Middle frontal gyrus (tissue), 1 donor: Measurements from ENCODE around the gene RAB3C.
A peak's percentile ranks its signal among the peaks of the same experiment; 100 is the strongest.
"Not testable (repeated sequence)": the region's sequence is repeated elsewhere in the genome, so short reads cannot be mapped to it uniquely, and the experiment has no call there.

Experiments
- DNase-seq: peaks from one replicate; pipeline ENCODE4 v3.0.0-alpha.2; 2015; ENCODE audit warnings: low spot score; ENCODE audit errors: extremely low spot score

The RAB3C gene, protein sequence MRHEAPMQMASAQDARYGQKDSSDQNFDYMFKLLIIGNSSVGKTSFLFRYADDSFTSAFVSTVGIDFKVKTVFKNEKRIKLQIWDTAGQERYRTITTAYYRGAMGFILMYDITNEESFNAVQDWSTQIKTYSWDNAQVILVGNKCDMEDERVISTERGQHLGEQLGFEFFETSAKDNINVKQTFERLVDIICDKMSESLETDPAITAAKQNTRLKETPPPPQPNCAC

GRCh38 chr5:58582803-58583491, at the start of gene RAB3C:
Gene RAB3C, plus strand, starts transcription at chr5:58583075. Its CDS starts 134 bp downstream, at chr5:58583209.
- DNase-seq = peak; percentile 87

DNA sequence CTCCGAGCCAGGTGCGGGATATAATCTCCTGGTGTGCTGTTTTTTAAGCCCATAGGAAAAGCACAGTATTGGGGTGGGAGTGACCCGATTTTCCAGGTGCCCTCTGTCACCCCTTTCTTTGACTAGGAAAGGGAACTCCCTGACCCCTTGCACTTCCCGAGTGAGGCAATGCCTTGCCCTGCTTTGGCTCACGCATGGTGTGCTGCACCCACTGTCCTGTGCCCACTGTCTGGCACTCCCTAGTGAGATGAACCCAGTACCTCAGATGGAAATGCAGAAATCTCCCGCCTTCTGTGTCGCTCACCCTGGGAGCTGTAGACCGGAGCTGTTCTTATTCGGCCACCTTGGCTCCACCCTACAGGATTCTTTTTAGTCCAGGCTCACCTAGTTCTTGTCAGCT, 40.9 kb upstream of the RAB3C start:
- DNase-seq = not testable (repeated sequence)

GRCh38 chr5:58542709-58543108, 40.2 kb upstream of the RAB3C start:
- no peak for DNase-seq

GRCh38 chr5:58543723-58544122, 39.2 kb upstream of the RAB3C start:
- DNase-seq = no peak

DNA sequence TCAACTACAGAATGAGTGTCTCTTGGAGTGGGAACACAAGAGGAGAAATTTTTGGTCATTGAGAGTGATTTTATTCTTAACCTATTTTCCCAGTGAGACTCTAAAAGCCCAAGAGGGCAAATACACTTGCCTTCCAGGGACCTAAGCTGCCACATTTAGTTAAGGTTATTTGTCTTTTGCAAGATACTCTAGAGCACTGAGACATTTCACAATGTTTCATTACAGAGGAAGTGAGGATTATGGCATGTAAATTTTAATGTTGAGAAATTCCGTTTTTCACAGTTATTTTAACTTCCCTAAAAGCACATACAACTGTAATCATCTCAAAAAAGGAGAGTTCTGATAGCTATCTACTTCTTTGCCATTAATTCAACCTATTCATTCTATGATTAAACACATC, 38.7 kb upstream of the RAB3C start:
- DNase-seq = no peak

DNA sequence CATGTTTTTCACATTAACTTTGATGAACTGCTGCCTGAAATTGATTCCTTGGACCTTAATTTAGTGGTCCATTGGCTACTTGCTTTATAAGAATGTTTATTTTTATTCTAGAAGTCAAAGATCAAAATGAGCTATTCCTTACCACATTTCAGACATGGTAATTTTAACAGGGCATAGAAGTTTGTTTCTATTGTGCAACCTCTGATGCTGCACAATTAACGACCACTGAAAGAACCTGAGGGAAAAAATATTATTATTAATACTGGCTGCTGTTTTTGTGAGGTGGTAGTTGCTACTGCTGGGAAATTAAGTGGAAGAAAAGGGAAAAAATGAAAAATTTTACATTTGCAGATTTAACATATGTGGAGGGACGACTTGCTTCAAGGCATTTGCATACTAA, 37.9 kb upstream of the RAB3C start:
- DNase-seq = no peak

- DNase-seq = no peak
Observed at GRCh38 chr5:58545912-58546311, 37.0 kb upstream of the RAB3C start.

DNA sequence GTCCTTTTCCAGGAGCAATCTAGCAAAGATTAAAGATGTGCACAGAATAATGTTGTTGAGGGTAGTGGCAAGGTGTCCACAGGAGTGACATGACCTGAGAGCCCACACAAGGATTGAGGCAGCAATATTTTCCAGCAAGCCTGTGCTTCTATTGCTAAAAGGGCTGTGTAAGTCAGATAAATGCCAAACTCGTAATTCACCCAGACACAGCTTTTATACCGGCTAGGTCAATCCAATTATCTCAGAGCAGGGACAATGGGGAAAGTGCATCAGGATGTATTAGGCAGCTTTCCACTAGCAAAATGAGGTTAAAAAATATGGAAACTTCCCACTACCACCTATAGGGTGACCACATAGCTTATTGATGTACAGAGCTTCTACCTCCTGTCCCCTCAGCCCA, 34.8 kb upstream of the RAB3C start:
- DNase-seq = no peak

DNA sequence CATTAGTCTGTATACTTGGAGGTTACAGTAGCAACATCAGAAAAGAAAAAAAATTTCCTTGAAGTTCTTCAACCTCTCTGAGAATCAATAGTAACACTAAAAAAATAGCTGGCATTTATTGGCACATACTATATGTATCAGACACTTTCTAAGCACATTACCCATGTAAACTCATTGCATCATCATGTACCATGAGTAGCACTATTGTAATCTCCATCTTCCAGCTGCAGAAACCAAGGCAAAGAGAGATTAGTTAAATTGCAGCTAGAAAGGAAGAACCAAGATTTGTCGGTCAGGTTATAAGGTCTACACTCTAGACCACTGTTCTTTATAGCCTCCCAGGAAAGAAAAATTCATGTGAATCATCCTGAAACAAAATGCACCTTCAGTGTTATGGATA, 31.4 kb upstream of the RAB3C start:
- no peak for DNase-seq

GRCh38 chr5:58557665-58558338, 25.1 kb upstream of the RAB3C start:
- not testable (repeated sequence) for DNase-seq

- DNase-seq = not testable (repeated sequence)
Observed at GRCh38 chr5:58563016-58563700, 19.7 kb upstream of the RAB3C start.

DNA sequence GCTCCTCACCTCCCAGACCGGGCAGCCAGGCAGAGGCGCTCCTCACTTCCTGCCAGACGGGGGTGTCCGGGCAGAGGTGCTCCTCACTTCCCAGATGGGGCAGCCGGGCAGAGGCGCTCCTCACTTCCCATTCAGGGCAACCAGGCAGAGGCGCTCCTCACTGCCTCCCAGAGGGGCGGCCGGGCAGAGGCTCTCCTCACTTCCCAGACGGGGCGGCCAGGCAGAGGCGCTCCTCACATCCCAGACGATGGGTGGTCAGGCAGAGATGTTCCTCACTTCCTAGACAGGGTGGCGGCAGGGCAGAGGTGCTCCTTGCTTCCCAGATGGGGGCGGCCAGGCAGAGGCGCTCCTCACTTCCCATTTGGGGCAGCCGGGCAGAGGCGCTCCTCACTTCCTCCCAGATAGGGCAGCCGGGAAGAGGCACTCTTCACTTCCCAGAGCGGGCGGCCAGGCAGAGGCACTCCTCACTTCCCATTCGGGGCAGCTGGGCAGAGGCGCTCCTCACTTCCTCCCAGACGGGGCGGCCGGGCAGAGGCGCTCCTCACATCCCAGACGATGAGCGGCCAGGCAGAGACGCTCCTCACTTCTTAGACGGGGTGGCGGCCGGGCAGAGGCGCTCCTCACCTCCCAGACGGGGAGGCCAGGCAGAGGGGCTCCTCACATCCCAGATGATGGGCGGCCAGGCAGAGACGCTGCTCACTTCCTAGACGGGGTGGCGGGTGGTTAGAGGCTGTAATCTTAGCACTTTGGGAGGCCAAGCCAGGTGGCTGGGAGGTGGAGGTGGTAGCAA, 18.6 kb upstream of the RAB3C start:
- DNase-seq = not testable (repeated sequence)

DNA sequence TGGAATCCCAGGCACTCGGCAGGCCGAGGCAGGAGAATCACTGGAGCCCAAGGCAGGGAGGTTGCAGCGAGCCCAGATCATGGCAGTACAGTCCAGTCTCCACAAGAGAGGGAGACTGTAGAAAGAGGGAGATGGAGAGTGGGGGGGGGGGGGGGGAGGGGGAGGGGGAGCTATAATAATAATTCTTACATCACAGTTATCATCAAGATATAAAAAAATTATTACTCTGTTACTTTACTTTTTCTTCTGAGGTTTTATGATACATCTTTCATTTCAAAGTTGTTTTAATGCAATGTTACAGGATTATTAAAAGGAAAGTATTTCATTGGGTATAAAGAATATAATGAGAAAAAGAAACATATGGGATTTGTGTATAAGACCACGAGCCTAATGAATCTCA, 17.8 kb upstream of the RAB3C start:
- DNase-seq = no peak

DNA sequence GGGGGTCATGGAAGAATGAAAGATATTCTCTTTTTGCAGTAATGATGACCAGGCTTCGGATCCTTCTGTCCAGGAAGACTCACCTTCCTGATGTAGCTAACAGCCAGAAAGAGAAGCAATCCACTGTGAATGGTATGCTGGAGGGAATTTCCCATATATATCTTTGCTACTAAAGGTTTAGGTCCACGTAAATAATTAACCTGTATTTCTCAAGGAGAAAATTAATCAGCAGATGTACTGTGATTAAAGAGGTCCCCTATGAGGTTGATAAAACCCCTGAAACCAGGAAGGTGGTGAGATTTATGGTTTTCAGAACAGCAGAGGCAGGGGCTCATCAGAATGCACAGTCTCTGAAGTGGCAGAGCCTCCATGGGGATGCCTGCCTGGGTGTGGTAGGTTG, 11.4 kb upstream of the RAB3C start:
- no peak for DNase-seq

DNA sequence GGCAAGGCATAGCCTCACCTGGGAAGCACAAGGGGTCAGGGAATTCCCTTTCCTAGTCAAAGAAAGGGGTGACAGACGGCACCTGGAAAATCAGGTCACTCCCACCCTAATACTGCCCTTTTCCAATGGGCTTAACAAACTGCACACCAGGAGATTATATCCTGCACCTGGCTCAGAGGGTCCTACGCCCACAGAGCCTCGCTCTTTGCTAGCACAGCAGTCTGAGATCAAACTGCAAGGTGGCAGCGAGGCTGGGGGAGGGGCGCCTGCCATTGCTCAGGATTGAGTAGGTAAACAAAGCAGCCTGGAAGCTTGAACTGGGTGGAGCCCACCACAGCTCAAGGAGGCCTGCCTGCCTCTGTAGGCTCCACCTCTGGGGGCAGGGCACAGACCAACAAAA, 9.9 kb upstream of the RAB3C start:
- not testable (repeated sequence) for DNase-seq

GRCh38 chr5:58579781-58580180, 3.1 kb upstream of the RAB3C start:
- no peak for DNase-seq

DNA sequence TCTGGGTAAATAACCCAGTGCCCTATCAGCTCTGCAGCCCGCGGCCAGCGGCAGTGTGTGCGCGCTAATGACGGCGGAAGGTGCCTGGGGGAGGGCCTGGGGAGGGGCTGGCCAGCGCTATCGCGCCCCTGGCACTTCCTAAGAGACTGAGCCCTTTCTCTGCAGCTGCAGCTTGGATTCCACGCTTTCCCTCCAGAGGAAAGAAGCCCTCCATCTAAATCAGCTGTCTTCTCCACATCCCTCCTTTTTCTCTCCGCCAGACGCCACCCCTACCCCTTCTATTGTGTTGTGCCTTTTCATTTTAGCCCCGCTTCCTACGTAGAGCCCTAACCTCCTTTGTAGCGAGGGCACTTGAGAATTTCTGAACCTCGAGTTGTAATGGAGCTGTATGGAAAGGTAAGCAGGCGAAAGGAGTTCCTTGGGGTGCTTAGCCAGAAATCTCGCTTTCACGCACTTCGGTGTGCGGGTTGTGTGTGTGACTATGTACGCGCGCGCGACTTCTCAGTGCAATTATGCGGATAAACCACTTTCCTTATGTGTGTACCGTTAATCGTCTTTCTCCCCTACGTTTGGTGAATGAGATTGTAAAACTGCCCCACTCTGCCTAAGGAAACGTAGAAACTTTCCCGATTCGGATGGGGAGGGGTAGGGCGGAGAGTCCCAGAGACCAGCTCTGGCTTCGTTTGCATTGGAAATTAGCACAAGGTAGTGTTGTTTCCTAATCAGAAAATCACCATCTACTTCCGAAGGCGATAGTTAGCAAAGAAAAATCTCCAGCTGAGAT, 664 bp upstream of the RAB3C start:
- DNase-seq = no peak

DNA sequence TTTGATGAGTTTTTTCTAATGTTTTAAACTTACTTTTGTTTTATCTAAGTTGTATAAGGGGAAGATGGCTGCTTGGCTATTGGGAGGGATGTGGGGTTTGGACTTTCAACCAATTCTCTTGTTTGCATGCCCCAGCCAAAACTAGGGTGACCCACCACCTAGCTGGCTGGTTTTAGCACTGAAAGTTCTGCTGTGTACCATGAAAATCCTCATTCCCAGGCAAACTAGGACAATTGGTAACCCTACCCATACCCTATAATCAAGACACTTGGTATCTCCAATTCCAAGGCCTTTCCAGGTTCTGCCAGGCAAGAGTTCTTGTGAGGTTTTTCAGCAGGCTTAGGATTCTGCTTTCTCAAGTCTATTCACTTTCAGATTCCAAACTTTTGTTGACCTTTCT, 13.1 kb downstream of the RAB3C start:
- no peak for DNase-seq

DNA sequence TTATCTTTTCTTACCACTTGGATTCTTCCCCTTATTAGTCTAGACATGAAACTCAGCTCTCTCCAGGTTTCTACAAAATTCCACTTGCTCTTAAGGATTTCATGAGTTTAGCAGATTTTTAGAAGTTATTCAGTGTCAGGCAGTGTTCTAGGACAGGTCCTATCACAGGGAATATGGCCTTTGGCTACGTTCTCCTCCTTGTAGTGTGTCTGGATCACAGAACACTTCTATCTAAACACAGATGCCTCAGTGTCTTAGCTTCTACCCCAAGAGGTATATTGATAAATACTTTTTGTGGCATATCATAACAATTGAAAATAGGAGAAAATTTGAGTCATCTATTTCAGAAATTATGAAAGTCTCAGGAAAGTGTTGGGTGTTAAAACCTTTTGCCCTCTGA, 15.6 kb downstream of the RAB3C start:
- DNase-seq = no peak

- no peak for DNase-seq
Observed at GRCh38 chr5:58599217-58599616, 16.3 kb downstream of the RAB3C start.
